ENCODE data around the gene TLE1.

TLE1 gene

GRCh38 chr9:81687521-81688261 lies 1.7 kb downstream of the TLE1 start:
- Histone ChIP-seq H3K27ac (peak overlapping the region; percentile 73), H3K4me3 (ENCODE audit: low read depth, low read length) (peak overlapping the region; percentile 79), H3K36me3 (replicated peaks) (no peaks in the 10 kb centered on the region), H3K27me3 (replicated peaks) (peaks cover 3% of the 10 kb centered on the region)
- no peak for DNase-seq
- TF ChIP-seq, protein P1, sequence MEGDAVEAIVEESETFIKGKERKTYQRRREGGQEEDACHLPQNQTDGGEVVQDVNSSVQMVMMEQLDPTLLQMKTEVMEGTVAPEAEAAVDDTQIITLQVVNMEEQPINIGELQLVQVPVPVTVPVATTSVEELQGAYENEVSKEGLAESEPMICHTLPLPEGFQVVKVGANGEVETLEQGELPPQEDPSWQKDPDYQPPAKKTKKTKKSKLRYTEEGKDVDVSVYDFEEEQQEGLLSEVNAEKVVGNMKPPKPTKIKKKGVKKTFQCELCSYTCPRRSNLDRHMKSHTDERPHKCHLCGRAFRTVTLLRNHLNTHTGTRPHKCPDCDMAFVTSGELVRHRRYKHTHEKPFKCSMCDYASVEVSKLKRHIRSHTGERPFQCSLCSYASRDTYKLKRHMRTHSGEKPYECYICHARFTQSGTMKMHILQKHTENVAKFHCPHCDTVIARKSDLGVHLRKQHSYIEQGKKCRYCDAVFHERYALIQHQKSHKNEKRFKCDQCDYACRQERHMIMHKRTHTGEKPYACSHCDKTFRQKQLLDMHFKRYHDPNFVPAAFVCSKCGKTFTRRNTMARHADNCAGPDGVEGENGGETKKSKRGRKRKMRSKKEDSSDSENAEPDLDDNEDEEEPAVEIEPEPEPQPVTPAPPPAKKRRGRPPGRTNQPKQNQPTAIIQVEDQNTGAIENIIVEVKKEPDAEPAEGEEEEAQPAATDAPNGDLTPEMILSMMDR (IDR thresholded peaks at IDR 0.05; ENCODE audit: low read depth, low read length, missing control alignments) = no peak
- in situ Hi-C loops (cut with HindIII; ENCODE audit: low pct_ligation_motif_present, low sequenced_read_pairs) = no loop called here

GRCh38 chr9:81686614-81687520 lies 2.5 kb downstream of the TLE1 start:
- DNase-seq = peak; percentile 71
- Histone ChIP-seq H3K4me3 (ENCODE audit: low read depth, low read length) (peak overlapping the region; percentile 79), H3K36me3 (replicated peaks) (no peaks in the 10 kb centered on the region), H3K27ac (no peak overlapping the region), H3K27me3 (replicated peaks) (peaks cover 3% of the 10 kb centered on the region)
- TF ChIP-seq, protein P1 (IDR thresholded peaks at IDR 0.05; ENCODE audit: low read depth, low read length, missing control alignments) = peak; percentile 61
- in situ Hi-C loops (cut with HindIII; ENCODE audit: low pct_ligation_motif_present, low sequenced_read_pairs) = no loop called here

- peak; percentile 27 for DNase-seq
- TF ChIP-seq, protein P1 (IDR thresholded peaks at IDR 0.05; ENCODE audit: low read depth, low read length, missing control alignments) = peak; percentile 57
- in situ Hi-C loops (cut with HindIII; ENCODE audit: low pct_ligation_motif_present, low sequenced_read_pairs) = no loop called here
- Histone ChIP-seq H3K36me3 (replicated peaks) (no peaks in the 10 kb centered on the region), H3K4me3 (ENCODE audit: low read depth, low read length) (peak overlapping the region; percentile 79), H3K27ac (no peak overlapping the region), H3K27me3 (replicated peaks) (no peaks in the 10 kb centered on the region)
These were observed 3.4 kb downstream of the TLE1 start for GRCh38 chr9:81685763-81686613.

DNA sequence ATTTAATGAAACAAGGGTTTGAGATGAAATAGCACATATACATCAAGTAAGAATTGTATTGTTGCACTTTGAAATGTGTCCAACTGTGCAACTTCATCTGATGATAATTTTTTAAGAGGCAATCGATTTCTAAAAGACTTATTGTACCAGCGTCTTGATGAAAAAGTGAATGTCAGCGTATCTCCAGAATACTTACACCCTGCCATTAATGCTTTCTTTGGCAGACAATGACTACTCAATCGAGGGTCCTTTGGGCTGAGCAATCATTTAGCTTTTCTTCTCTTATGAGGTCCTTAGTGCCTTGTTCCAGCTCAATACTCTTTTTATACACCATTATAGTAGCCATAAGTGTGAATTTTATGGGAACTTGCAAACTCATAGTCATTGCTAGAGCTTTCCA lies 4.7 kb downstream of the TLE1 start:
- DNase-seq = no peak
- in situ Hi-C loops (cut with HindIII; ENCODE audit: low pct_ligation_motif_present, low sequenced_read_pairs) = no loop called here
- no peaks in the 10 kb centered on the region for H3K36me3 ChIP-seq (replicated peaks)
- H3K27ac ChIP-seq = no peak overlapping the region
- no peak overlapping the region for H3K4me3 ChIP-seq (ENCODE audit: low read depth, low read length)
- TF ChIP-seq, protein P1 (IDR thresholded peaks at IDR 0.05; ENCODE audit: low read depth, low read length, missing control alignments) = no peak
- H3K27me3 ChIP-seq (replicated peaks) = no peaks in the 10 kb centered on the region

DNA sequence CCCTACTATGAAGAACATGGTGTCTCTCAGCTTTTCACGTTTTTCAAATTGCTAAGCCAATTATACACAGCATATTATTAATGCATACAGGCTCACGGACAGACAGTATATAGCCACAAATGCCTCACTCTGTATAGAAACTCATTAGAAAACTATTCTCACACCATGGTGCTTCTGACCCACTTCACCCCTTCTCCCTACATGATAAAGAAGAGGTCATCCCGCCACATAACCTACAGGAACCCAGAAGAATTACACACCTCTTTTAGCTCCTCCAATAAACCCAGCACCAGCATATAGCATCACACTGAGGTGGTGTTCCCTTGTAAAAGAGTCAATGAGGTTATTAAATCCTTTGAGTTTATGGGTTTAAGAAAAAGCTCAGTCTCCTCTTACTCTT lies 5.6 kb downstream of the TLE1 start:
- H3K27me3 ChIP-seq (replicated peaks) = no peaks in the 10 kb centered on the region
- H3K4me3 ChIP-seq (ENCODE audit: low read depth, low read length) = no peak overlapping the region
- no peak for DNase-seq
- in situ Hi-C loops (cut with HindIII; ENCODE audit: low pct_ligation_motif_present, low sequenced_read_pairs) = no loop called here
- TF ChIP-seq, protein P1 (IDR thresholded peaks at IDR 0.05; ENCODE audit: low read depth, low read length, missing control alignments) = no peak
- H3K36me3 ChIP-seq (replicated peaks) = no peaks in the 10 kb centered on the region
- H3K27ac ChIP-seq = no peak overlapping the region

All from brain microvascular endothelial cell (primary cell).